Lower leg skin (tissue), 3 donors: ENCODE data around the gene MGST2.

Source experiments
- POLR2A ChIP-seq, 2 donors: fragments of 450-650 bp; IDR thresholded peaks; one replicate each; pipeline ENCODE4 v1.6.1; 2016 to 2017; ENCODE audit warnings: antibody characterized with exemption in 2 of 2, mild to moderate bottlenecking in 1 of 2, moderate library complexity in 1 of 2
- TF ChIP-seq, protein P1 (sequence below), 3 donors: fragments of 450-650 bp; IDR thresholded peaks; one replicate each; pipeline ENCODE4 v1.5.1; 2016; ENCODE audit warnings: antibody characterized with exemption in 3 of 3, mild to moderate bottlenecking in 3 of 3, moderate library complexity in 2 of 3

DNA sequence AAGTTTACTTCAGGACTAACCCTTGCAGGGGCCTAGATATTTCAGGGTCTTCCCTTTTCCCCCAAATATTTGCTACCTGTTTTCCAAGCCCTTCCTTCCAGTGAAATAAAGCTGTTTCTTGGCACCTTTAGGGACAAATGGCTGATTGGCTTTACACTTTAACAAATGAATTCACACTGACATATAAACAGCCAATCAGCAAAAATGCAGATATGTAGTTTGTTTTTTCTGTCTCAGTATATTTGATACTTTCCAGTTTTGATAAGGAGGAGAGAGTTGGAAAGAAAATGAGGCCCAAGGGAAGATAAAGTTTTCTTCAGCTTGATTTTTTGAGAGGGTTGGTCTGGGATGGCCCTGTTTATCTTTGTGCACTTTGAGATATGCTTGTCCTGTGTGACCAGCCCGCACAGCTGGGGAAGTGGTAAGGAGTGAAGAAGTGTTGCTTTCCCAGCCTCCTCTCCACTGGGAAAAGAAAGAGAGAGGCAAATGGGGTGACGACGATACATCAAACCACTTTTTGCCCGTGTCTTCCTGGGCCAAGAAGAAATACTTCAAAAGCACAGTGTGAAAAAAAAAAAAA is 67.5 kb downstream of the MGST2 start:
- no peak for TF ChIP-seq POLR2A (IDR thresholded peaks at IDR 0.05)
- TF ChIP-seq, protein P1, sequence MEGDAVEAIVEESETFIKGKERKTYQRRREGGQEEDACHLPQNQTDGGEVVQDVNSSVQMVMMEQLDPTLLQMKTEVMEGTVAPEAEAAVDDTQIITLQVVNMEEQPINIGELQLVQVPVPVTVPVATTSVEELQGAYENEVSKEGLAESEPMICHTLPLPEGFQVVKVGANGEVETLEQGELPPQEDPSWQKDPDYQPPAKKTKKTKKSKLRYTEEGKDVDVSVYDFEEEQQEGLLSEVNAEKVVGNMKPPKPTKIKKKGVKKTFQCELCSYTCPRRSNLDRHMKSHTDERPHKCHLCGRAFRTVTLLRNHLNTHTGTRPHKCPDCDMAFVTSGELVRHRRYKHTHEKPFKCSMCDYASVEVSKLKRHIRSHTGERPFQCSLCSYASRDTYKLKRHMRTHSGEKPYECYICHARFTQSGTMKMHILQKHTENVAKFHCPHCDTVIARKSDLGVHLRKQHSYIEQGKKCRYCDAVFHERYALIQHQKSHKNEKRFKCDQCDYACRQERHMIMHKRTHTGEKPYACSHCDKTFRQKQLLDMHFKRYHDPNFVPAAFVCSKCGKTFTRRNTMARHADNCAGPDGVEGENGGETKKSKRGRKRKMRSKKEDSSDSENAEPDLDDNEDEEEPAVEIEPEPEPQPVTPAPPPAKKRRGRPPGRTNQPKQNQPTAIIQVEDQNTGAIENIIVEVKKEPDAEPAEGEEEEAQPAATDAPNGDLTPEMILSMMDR (IDR thresholded peaks at IDR 0.05), result no peak
